ENCODE results near the gene RSU1. TPM values are rescaled to one million over a fixed set of nuclear protein-coding genes. Genes with fewer than 3 reads are reported as not detected.

The RSU1 gene
- total and polyA plus RNA-seq, 2 donors (not counting 3 experiments of a cell fraction or from before 2014, with no cell fraction given): 80.2 to 104 TPM

DNA sequence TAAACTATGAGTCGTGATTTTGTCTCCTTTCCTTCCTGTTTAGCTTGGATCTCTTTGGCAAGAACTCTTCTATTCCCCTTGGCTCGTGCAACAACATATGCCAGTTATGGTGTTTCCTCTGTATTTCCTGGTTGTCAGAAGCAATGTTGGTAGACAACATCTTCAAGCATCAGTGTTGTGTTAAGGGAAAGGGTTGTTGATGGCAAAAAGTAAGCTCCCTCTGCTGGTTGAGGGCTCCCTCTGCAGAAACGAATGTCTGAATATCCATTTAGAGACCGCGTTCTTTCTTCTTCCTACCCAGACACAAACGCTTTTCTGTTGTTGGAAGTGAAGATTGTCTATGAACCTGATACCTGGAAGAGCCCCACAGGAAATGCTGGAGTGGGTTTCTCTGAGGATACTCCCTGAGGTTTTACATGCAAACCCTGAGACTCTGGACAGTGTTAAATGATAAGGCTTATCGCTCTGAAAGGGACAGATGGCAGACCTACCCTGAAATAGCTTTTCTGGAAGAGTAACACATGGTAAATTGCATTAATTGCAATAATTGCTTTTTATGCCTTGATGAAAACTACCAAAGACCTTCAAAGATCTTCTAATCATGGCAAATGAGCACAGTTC lies 272.0 kb downstream of the RSU1 start:
- H4K20me1 ChIP-seq (replicated peaks; ENCODE audit: control insufficient read depth, extremely low read depth, insufficient read depth, low read length): no peaks in the 10 kb centered on the region
- ChIA-PET CTCF (interaction anchor here (0.7 to 2.7 kb wide), 17 partner anchors 9 to 666 kb away, joined by 3 to 44 read pairs (median 6); partner anchors contain the start of genes C1QL3 and PTER), POLR2A (no interaction called here)
- BruUV-seq (replicated peaks): no TSS peak
- FAIRE-seq: peak; percentile 82
- peak; percentile 43 for DNase-seq (ENCODE audit: low read depth, low spot score)
- no peaks in the 10 kb centered on the region for H3K9me3 ChIP-seq (replicated peaks; ENCODE audit: control insufficient read depth, insufficient read depth, low read length)
- H2AFZ ChIP-seq (ENCODE audit: low read depth, low read length): no peak overlapping the region
- H3K27ac ChIP-seq (ENCODE audit: insufficient read depth, low read depth, low read length): no peak overlapping the region
- no peak overlapping the region for H3K4me3 ChIP-seq (replicated peaks in 1 of 3; ENCODE audit: insufficient read depth in 1 of 3, low read depth in 1 of 3, low read length in 3 of 3)
- H3K4me1 ChIP-seq (ENCODE audit: control insufficient read depth, extremely low read depth, insufficient read depth, low read length): no peaks in the 10 kb centered on the region
- H3K27me3 ChIP-seq (ENCODE audit: control insufficient read depth in 2 of 2, insufficient read depth in 2 of 2, low read length in 2 of 2): peaks cover 0 to 1% of the 10 kb centered on the region in 2 experiments
- no peaks in the 10 kb centered on the region for H3K79me2 ChIP-seq (ENCODE audit: control insufficient read depth, insufficient read depth, low read length)
- no peaks in the 10 kb centered on the region for H3K36me3 ChIP-seq (ENCODE audit: control insufficient read depth in 2 of 2, extremely low read depth in 1 of 2, insufficient read depth in 2 of 2, low read length in 2 of 2)
- no peaks in the 10 kb centered on the region for H3K9me1 ChIP-seq (replicated peaks; ENCODE audit: control insufficient read depth, extremely low read depth, insufficient read depth, low read length)
- H3K4me2 ChIP-seq (ENCODE audit: insufficient read depth, low read length): no peak overlapping the region
- no peak overlapping the region for H3K9ac ChIP-seq (replicated peaks; ENCODE audit: extremely low read depth, insufficient read depth, low read length)
- intact Hi-C loops (cut with micrococcal nuclease): loop anchor here (1.0 to 2.0 kb wide), 3 partner anchors 232 to 666 kb away; no protein-coding TSS in a partner anchor
- dilution Hi-C loops (cut with MboI; ENCODE audit: extremely low pct_ligation_motif_present, low sequenced_read_pairs): no loop called here
- TF ChIP-seq EZH2 (IDR thresholded peaks at IDR 0.05; ENCODE audit: borderline replicate concordance, low read depth, low read length, severe bottlenecking) (no peak), MYC (IDR thresholded peaks at IDR 0.05; ENCODE audit: low read depth, low read length) (no peak), POLR2A (IDR thresholded peaks at IDR 0.05; ENCODE audit: low read depth, low read length) (no peak)
- TF ChIP-seq, protein P1, sequence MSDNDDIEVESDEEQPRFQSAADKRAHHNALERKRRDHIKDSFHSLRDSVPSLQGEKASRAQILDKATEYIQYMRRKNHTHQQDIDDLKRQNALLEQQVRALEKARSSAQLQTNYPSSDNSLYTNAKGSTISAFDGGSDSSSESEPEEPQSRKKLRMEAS (IDR thresholded peaks at IDR 0.05; ENCODE audit: insufficient read depth, insufficient read length): no peak
- TF ChIP-seq, protein P2, sequence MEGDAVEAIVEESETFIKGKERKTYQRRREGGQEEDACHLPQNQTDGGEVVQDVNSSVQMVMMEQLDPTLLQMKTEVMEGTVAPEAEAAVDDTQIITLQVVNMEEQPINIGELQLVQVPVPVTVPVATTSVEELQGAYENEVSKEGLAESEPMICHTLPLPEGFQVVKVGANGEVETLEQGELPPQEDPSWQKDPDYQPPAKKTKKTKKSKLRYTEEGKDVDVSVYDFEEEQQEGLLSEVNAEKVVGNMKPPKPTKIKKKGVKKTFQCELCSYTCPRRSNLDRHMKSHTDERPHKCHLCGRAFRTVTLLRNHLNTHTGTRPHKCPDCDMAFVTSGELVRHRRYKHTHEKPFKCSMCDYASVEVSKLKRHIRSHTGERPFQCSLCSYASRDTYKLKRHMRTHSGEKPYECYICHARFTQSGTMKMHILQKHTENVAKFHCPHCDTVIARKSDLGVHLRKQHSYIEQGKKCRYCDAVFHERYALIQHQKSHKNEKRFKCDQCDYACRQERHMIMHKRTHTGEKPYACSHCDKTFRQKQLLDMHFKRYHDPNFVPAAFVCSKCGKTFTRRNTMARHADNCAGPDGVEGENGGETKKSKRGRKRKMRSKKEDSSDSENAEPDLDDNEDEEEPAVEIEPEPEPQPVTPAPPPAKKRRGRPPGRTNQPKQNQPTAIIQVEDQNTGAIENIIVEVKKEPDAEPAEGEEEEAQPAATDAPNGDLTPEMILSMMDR (IDR thresholded peaks at IDR 0.05; ENCODE audit: extremely low read depth in 1 of 2, insufficient read depth in 1 of 2, low read depth in 1 of 2, low read length in 2 of 2): peak; percentile 63 to 67
